GM12872 (cell line): ENCODE data around the gene SORCS2.

ENCODE experiments used
- TF ChIP-seq, protein P1 (sequence below): IDR thresholded peaks from 3 replicates; pipeline ENCODE4 v1.5.1; 2011; ENCODE audit warnings: low read depth, mild to moderate bottlenecking, low read length, moderate library complexity; ENCODE audit not compliant: insufficient read depth

SORCS2 gene

DNA sequence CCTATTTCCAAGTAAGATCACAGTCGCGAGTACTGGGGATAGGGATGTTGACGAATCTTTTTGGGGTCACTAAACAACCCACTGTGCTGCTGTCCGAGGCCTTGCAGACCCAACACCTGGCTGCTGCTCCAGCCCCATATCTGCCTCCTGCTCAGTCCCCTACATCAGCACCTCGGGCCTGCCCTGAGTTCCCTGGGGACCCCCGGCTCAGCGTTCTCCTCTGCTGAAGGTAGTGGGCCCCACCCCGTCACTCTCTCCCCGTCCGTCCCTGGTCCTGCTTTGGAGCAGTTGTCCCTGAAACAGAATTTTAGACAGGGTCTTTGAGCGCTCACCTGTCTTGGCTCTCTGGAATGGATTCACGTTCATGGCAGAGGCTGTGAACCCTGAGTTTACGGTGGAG lies 444.8 kb downstream of the SORCS2 start:
- TF ChIP-seq, protein P1, sequence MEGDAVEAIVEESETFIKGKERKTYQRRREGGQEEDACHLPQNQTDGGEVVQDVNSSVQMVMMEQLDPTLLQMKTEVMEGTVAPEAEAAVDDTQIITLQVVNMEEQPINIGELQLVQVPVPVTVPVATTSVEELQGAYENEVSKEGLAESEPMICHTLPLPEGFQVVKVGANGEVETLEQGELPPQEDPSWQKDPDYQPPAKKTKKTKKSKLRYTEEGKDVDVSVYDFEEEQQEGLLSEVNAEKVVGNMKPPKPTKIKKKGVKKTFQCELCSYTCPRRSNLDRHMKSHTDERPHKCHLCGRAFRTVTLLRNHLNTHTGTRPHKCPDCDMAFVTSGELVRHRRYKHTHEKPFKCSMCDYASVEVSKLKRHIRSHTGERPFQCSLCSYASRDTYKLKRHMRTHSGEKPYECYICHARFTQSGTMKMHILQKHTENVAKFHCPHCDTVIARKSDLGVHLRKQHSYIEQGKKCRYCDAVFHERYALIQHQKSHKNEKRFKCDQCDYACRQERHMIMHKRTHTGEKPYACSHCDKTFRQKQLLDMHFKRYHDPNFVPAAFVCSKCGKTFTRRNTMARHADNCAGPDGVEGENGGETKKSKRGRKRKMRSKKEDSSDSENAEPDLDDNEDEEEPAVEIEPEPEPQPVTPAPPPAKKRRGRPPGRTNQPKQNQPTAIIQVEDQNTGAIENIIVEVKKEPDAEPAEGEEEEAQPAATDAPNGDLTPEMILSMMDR = no peak

DNA sequence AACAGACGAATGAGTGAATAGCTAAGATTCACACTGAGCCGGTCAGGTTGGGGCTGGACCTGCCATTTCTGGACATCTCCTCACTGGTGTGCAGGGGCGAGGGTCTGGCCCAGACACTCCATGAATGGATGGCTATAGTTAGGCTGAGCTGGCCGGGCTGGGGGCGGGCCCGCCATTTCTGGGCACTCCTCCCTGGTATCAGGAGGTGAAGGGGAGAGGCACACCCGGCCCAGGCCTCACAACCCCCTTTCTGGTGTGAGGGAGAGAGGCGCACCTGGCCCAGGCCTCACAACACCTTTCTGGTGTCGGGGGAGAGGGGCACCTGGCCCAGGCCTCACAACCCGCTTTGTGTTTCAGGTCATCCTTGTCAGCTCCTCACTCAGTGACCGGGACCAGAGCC lies 445.6 kb downstream of the SORCS2 start:
- TF ChIP-seq, protein P1 = no peak

DNA sequence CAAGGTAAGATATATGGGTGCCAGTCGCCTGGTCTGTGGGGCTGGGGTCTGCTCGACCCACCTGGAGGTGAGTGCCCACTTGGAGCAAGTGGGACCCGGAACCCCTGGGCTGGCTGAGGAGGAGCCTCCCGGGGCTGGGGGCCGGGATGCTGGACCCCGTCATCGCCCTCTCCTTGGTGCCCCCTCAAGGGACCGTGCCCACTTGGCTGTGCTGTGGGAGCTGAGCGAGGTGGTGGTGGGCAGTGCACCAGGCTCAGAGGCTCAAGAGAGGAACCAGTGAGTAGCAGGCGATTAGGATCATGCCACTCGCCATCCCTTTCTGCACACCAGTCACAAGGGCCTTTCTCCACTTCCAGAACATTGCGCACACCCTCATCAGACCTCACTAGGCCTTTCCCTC lies 446.2 kb downstream of the SORCS2 start:
- TF ChIP-seq, protein P1 = no peak

DNA sequence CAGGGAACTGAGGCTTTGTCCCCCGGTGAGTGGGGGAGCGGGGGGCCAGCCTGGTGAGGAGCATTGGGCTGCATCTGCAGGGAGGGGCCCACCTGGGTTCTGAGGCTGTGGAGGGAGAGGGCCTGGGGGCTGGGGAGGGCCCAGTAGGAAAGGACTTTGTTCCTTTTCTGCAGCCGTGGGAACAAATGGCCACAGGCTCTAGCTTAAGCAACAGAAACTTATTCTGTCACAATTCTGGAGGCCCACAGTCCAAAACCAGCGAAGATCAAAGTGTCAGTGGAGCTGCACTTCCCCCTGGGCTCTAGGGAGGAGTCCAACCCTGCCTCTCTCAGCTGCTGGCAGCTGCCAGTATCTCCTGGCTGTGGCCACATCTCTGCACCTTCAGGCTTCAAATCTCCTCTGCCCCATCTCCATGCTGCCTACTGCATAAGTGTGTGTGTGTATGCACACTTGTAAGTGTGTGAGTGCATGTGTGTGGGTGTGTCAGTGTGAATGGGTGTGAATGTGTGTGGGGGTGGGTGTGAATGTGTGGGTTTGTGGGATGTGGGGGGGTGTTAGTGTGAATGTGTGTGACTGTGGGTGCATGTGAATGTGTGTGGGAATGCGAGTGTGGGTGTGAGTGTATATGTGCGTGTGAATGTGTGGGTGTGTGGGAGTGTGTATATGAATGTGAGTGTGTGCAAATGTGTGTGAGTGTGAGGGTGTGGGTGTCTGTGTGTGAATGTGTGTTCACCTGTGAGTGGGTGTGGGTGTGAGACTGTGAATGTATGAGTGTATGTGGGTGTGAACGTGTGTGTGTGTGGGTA lies 446.8 kb downstream of the SORCS2 start:
- TF ChIP-seq, protein P1 = no peak

DNA sequence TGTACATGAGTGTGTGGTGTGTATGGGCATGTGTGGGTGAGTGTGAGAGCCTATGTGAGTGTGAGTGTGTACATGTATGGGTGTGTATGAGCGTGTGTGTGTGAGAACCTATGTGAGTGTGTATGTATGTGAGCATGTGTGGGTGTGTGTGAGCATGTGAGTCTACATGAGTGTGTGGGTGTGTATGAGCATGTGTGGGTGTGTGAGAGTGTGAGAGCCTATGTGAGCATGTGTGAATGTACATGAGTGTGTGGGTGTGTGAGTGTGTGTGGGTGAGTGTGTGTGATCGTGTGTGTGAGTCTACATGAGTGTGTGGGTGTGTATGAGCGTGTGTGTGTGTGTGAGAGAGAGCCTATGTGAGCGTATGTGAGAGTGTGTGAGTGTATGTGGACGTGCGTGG lies 447.8 kb downstream of the SORCS2 start:
- TF ChIP-seq, protein P1 = no peak

DNA sequence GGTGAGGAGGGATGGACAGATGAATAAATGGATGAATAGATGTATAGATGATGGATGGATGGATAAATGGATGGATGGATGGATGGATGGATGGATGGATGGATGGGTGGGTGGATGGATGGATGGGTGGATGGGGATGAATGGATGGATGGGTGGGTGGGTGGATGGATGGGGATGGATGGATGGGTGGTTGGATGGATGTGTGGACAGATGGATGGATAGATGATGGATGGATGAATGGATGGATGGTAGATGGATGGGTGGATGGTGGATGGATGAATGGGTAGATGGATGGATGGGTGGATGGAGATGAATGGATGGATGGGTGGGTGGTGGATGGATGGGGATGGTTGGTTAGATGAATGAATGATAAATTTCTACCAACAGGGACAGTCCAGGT lies 449.4 kb downstream of the SORCS2 start:
- TF ChIP-seq, protein P1 = no peak

DNA sequence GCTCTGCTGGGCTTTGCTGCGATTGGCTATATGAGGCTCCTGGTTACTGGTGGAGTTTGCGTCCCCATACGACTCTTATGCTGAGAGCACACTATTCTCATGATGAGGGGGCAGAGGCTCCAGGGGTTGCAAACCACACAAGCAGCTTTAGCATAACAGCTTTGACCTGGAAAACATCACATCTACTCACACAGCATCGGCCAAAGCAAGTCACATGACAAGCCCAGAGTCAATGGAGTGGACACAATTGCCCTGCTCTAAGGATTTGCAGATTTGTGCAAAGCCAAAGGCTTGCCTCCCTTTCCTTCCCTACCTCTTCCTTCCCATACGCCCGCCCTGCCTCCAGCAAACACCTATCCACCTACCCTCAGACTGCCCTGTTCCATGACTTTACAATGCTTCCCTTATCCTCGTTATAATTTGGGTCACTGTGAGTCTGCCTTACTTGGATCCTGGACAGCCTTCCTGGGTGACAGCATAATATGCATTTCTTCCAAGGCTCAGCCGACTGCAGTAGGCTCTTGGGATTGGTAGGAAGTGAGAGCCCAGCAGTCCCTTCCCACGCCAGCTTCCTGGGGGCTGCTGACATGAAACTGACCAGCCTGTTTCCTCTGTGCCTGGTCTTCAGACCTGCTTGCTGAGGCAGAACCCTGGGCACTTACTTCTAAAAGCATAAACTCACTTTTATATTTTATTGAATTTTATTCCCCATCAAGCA lies 450.6 kb downstream of the SORCS2 start:
- TF ChIP-seq, protein P1 = no peak
